Measurements from ENCODE around the gene PBXIP1. TPM values are rescaled to one million over a fixed set of nuclear protein-coding genes. Genes with fewer than 3 reads are reported as not detected.
A peak's percentile ranks its signal among the peaks of the same experiment; 100 is the strongest.
"Not testable (repeated sequence)": the region's sequence is repeated elsewhere in the genome, so short reads cannot be mapped to it uniquely, and the experiment has no call there.

PBXIP1 gene
- total and polyA plus RNA-seq, 9 donors = 109 to 161 (median 148) TPM

DNA sequence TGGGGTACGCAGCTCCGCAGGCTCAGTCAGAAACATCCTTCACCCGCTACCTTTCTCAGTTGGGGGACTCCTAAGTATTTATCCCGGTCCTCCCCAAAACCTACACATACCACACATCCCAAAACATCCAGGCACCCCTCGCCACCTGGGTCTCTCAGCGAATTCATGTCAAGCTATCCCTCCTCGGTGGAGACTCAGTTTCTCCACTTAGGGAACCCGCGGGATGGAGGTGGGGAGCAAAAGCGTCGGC is 45.5 kb upstream of the PBXIP1 start:
- DNase-seq = no peak
- Histone ChIP-seq H3K4me1 (ENCODE audit: control insufficient read depth, insufficient read depth, low read length) (peaks cover 61% of the 10 kb centered on the region), H3K9me3 (replicated peaks; ENCODE audit: control insufficient read depth, low read depth, low read length) (no peaks in the 10 kb centered on the region), H3K27me3 (ENCODE audit: control insufficient read depth, insufficient read depth, low read length) (no peaks in the 10 kb centered on the region), H3K4me3 (ENCODE audit: low read length) (peak overlapping the region; percentile 86), H3K27ac (ENCODE audit: low read length) (peak overlapping the region; percentile 96), H3K36me3 (ENCODE audit: control insufficient read depth, insufficient read depth, low read length) (no peaks in the 10 kb centered on the region)
- WGBS (ENCODE audit: insufficient coverage) = 0% methylated on average over 4 of the region's 11 CpGs

DNA sequence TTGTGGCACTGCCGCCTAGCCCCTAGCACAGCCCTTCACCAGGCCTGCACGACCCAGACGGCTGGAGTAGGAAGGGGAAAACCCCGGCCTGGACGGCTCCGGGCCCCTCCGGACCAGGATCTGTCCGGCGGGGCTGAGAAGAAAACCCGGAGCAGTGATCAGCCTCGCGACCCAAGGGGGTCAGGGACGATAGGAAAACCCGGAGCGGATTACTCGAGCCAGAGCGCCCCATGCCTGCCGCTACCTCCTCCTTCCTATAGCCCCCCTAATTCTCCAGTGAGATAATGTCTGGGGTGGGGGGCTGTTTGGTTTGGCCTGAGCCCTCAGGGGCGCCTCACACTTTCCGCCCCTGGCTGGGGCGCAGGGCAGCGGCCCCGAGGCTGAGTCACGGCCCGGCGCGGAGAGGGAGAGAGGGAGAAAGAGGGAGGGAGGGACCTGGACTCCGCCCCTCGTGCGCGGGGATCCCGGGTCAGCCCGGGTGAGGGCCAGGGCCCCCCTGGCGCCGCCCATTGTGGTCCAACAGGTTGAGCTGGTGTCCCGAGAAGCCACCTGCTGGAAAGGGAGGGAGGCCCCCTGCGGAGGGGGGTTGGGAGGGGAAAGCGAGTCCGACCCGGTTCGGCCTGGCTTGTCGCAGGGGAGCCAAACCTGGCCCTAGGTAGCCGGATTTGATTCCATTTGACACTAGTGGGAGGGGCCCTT is 45.0 kb upstream of the PBXIP1 start:
- no peaks in the 10 kb centered on the region for H3K36me3 ChIP-seq (ENCODE audit: control insufficient read depth, insufficient read depth, low read length)
- WGBS (ENCODE audit: insufficient coverage) = under 1% methylated on average over 19 of the region's 43 CpGs
- DNase-seq = peak; percentile 97
- peak overlapping the region; percentile 86 for H3K4me3 ChIP-seq (ENCODE audit: low read length)
- H3K4me1 ChIP-seq (ENCODE audit: control insufficient read depth, insufficient read depth, low read length) = peaks cover 56% of the 10 kb centered on the region
- no peaks in the 10 kb centered on the region for H3K27me3 ChIP-seq (ENCODE audit: control insufficient read depth, insufficient read depth, low read length)
- no peaks in the 10 kb centered on the region for H3K9me3 ChIP-seq (replicated peaks; ENCODE audit: control insufficient read depth, low read depth, low read length)
- H3K27ac ChIP-seq (ENCODE audit: low read length) = peak overlapping the region; percentile 96

DNA sequence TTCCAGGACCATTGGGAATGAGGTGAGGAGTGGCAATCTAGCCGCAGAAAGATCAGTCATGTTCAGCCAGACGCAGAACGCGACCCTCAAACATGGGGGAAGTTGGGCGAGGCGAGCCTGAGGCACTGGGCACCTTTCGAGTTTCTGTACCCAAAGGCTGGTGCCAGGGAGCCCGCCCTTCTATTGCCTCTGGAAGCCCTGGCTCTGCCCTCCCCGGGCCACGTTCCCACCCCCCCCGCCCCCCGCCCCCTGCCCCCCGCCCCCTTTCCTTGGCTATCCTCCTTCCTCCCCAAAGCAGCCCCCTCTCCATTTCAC is 44.5 kb upstream of the PBXIP1 start:
- Histone ChIP-seq H3K27ac (ENCODE audit: low read length) (peak overlapping the region; percentile 96), H3K9me3 (replicated peaks; ENCODE audit: control insufficient read depth, low read depth, low read length) (no peaks in the 10 kb centered on the region), H3K4me3 (ENCODE audit: low read length) (peak overlapping the region; percentile 86), H3K4me1 (ENCODE audit: control insufficient read depth, insufficient read depth, low read length) (peaks cover 51% of the 10 kb centered on the region), H3K36me3 (ENCODE audit: control insufficient read depth, insufficient read depth, low read length) (no peaks in the 10 kb centered on the region), H3K27me3 (ENCODE audit: control insufficient read depth, insufficient read depth, low read length) (no peaks in the 10 kb centered on the region)
- DNase-seq = peak; percentile 62
- WGBS (ENCODE audit: insufficient coverage) = 0% methylated on average over 6 of the region's 13 CpGs

DNA sequence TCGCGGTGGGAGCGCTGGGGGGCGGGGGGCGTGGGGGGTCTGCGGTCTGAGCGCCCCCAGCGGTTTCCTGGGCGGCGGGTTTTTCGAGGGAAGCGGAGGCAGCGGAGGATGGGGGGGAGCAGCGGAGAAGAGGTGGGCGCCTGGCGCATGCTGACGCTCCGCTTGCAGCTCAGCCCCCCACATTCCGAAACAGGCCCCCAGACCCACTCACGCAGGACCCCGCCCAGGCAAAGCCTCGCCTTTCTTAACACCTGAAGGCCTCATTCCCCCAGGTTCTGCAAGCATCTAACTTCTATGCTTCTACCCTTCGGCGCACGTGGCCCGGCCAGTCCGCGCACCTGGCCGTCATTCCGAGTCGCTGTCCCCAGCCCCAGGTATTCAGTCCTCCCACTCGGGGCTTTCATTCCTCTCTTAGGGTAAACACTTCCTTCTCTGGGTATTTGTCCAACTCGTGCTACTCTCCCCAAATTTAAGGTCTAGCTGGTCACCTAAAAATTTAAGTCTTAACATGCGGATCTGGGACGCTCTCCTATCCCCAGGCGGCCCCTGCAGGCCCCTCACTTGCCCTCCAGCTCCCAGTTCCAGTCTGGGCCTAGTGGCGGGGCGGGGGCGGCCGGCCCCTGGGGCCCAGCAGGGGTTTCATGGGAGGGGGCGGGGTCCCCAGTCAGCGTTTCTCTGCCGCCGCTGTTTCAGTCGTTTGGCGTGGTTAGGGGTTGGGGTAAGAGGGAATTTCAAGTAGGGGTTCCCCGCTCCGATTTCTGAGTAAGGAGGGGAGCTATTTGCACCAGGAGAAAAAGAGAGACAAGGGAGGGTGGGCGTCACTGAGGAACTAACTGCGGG is 43.9 kb upstream of the PBXIP1 start:
- no peaks in the 10 kb centered on the region for H3K9me3 ChIP-seq (replicated peaks; ENCODE audit: control insufficient read depth, low read depth, low read length)
- WGBS (ENCODE audit: insufficient coverage) = under 1% methylated on average over 39 of the region's 50 CpGs
- H3K4me1 ChIP-seq (ENCODE audit: control insufficient read depth, insufficient read depth, low read length) = peaks cover 47% of the 10 kb centered on the region

DNA sequence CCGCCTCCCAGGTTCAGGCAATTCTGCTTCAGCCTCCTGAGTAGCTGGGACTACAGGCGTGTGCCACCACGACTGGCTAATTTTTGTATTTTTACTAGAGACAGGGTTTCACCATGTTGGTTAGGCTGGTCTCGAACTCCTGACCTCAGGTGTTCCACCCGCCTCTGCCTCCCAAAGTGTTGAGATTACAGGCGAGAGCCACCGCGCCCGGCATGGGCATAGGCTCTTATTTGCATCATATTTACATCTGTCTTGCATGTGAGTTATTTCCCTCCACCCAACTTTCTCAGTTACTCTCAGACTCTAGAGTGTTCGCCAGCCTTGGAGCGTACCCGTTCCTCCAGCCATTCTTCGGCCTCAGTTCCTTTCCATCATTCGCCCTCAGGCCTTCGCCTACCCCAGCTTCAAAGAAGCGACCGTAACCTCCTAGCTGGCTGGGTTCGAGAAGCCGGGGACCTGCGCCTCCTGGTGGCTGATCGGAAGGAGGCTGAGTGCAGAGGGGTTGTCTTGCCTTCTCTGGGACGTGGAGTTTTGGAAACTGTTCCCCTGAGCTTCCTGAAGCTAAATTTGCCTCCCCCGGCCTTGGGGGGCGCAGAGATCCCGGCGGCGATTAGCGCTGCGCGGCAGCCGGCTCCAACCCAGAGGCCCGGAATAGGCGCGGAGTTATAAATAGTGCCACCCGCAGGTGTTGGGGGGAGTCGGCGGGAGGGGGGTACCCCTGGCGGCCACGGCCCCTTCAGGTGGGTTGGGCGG is 43.1 kb upstream of the PBXIP1 start:
- Histone ChIP-seq H3K36me3 (ENCODE audit: control insufficient read depth, insufficient read depth, low read length) (no peaks in the 10 kb centered on the region), H3K27me3 (ENCODE audit: control insufficient read depth, insufficient read depth, low read length) (no peaks in the 10 kb centered on the region), H3K27ac (ENCODE audit: low read length) (peak overlapping the region; percentile 96), H3K4me3 (ENCODE audit: low read length) (peak overlapping the region; percentile 86), H3K4me1 (ENCODE audit: control insufficient read depth, insufficient read depth, low read length) (peaks cover 39% of the 10 kb centered on the region), H3K9me3 (replicated peaks; ENCODE audit: control insufficient read depth, low read depth, low read length) (no peaks in the 10 kb centered on the region)
- peak; percentile 86 for DNase-seq
- 11% methylated on average over 18 of the region's 40 CpGs for WGBS (ENCODE audit: insufficient coverage)

More for the DNA sequence above, 43.9 kb upstream of the PBXIP1 start:
- Histone ChIP-seq H3K27me3 (ENCODE audit: control insufficient read depth, insufficient read depth, low read length) (no peaks in the 10 kb centered on the region), H3K27ac (ENCODE audit: low read length) (peak overlapping the region; percentile 96), H3K36me3 (ENCODE audit: control insufficient read depth, insufficient read depth, low read length) (no peaks in the 10 kb centered on the region), H3K4me3 (ENCODE audit: low read length) (peak overlapping the region; percentile 86)
- DNase-seq = no peak

DNA sequence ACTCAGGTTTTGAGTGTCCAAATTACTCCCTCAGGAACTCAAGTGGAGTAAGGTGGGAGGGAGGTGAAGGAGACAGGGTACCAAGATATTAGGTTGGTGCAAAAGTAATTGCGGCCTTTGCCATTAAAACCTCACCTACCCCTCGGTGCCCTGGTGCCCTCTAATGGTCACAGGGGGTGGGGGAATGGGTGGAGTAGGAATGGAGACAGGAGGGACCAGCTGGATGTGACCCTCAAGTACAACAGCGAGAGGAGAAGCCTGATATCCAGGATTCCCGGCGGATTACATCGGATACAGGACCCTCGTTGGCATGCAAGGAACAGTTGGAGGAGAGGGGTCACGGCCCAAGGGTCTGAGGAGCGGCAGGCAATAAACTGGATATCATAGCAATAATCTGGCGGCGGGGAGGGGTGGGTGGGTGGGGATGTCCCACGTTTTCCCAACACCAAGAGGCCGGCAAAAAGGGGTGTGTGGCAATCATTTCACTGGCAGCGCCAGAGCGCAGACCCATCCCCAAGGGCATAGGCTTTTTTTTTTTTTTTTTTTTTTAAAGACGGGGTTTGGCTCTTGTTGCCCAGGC is 42.4 kb upstream of the PBXIP1 start:
- H3K36me3 ChIP-seq (ENCODE audit: control insufficient read depth, insufficient read depth, low read length) = no peaks in the 10 kb centered on the region
- WGBS (ENCODE audit: insufficient coverage) = 72% methylated on average over 8 of the region's 16 CpGs
- H3K27ac ChIP-seq (ENCODE audit: low read length) = no peak overlapping the region
- no peak for DNase-seq
- H3K27me3 ChIP-seq (ENCODE audit: control insufficient read depth, insufficient read depth, low read length) = no peaks in the 10 kb centered on the region
- no peaks in the 10 kb centered on the region for H3K9me3 ChIP-seq (replicated peaks; ENCODE audit: control insufficient read depth, low read depth, low read length)
- H3K4me3 ChIP-seq (ENCODE audit: low read length) = no peak overlapping the region
- peaks cover 33% of the 10 kb centered on the region for H3K4me1 ChIP-seq (ENCODE audit: control insufficient read depth, insufficient read depth, low read length)

DNA sequence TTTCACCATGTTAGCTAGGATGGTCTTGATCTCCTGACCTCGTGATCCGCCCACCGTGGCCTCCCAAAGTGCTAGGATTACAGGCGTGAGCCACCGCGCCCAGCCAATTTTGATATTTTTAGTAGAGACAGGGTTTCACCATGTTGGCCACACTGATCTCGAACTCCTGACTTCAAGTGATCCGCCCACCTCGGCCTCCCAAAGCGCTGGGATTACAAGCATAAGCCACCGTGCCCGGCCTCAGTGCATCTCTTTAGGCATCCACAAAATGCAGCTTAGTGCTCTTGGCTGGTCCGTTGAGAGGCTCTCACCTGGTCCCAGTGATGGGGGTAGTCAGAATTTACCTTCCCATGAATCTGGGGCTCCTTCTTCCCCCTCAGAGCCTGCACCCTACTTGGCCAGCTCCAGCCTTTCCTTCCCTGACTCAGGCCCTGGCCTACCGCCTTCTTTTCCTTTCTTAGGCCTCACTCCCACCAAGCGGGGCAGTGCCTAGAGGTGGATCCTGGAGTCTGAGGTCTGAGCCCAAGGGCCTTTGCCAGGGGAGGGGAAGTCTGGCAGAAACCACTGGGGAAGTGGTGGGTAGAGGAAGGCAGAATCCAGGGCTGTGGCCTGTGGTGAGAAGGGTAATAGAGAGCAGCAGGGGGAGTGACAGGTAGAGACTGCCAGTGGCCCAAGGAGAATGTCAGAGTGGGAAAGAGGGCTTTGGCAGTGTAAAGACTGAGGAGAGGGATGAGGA is 41.2 kb upstream of the PBXIP1 start:
- WGBS (ENCODE audit: insufficient coverage) = 89% methylated on average over 10 of the region's 15 CpGs
- DNase-seq = no peak
- no peaks in the 10 kb centered on the region for H3K27me3 ChIP-seq (ENCODE audit: control insufficient read depth, insufficient read depth, low read length)
- no peak overlapping the region for H3K4me3 ChIP-seq (ENCODE audit: low read length)
- H3K4me1 ChIP-seq (ENCODE audit: control insufficient read depth, insufficient read depth, low read length) = peaks cover 27% of the 10 kb centered on the region
- H3K9me3 ChIP-seq (replicated peaks; ENCODE audit: control insufficient read depth, low read depth, low read length) = no peaks in the 10 kb centered on the region
- no peak overlapping the region for H3K27ac ChIP-seq (ENCODE audit: low read length)
- no peaks in the 10 kb centered on the region for H3K36me3 ChIP-seq (ENCODE audit: control insufficient read depth, insufficient read depth, low read length)

DNA sequence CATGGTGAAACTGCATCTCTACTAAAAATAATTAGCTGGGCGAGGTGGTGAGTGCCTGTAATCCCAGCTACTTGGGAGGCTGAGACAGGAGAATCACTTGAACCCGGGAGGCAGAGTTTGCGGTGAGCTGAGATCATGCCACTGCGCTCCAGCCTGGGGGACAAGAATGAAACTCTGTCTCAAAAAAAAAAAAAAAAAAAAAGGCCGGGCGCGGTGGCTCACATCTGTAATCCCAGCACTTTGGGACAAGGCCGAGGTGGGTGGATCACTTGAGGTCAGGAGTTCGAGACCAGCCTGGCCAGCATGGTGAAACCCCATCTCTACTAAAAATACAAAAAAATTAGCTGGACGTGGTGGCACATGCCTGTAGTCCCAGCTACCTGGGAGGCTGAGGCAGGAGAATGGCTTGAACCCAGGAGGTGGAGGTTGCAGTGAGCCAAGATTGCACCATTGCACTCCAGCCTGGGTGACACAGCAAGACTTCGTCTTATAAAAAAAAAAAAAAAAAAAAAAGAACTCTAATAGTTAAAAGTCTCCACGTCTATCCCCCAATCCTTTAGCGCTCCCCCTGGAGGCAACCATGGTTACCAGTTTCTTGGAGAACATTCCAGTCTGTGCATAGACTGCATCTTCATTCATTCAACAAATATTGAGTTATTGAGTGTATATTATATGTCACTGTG is 39.5 kb upstream of the PBXIP1 start:
- DNase-seq = peak; percentile 76
- not testable (repeated sequence) for H3K27ac ChIP-seq (ENCODE audit: low read length); H3K9me3 ChIP-seq (replicated peaks; ENCODE audit: control insufficient read depth, low read depth, low read length); H3K36me3 ChIP-seq (ENCODE audit: control insufficient read depth, insufficient read depth, low read length); H3K27me3 ChIP-seq (ENCODE audit: control insufficient read depth, insufficient read depth, low read length); H3K4me3 ChIP-seq (ENCODE audit: low read length)
- WGBS (ENCODE audit: insufficient coverage) = no CpG with 5 or more reads among the region's 13 CpGs
- H3K4me1 ChIP-seq (ENCODE audit: control insufficient read depth, insufficient read depth, low read length) = peaks cover 17% of the 10 kb centered on the region

DNA sequence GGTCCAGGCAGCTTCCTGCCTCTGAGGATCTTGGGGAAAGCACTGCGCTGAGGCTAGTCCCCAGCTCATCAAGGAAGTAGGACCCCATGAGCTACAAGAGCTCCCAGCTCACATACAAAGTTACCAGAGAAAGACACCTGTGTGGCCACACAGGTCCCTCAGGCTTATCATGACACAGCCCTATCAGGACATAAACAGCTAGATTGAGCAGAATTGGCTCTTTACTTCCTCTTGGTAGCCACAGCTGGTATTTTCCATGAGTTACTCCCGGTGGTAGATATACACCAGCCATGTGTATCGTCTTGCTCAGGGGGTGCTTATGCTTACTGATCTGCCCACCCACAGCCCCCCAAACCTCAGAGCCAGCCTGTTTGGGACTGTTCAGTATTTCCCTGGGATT is 38.7 kb upstream of the PBXIP1 start:
- no peaks in the 10 kb centered on the region for H3K27me3 ChIP-seq (ENCODE audit: control insufficient read depth, insufficient read depth, low read length)
- no peak overlapping the region for H3K4me3 ChIP-seq (ENCODE audit: low read length)
- H3K9me3 ChIP-seq (replicated peaks; ENCODE audit: control insufficient read depth, low read depth, low read length) = no peaks in the 10 kb centered on the region
- 60% methylated on average over 3 of the region's 3 CpGs for WGBS (ENCODE audit: insufficient coverage)
- DNase-seq = no peak
- no peak overlapping the region for H3K27ac ChIP-seq (ENCODE audit: low read length)
- peaks cover 14% of the 10 kb centered on the region for H3K36me3 ChIP-seq (ENCODE audit: control insufficient read depth, insufficient read depth, low read length)
- H3K4me1 ChIP-seq (ENCODE audit: control insufficient read depth, insufficient read depth, low read length) = peaks cover 8% of the 10 kb centered on the region

Data from muscle of leg (tissue), 11 donors.